Cardiac muscle cell (in vitro differentiated cells and primary cell): ENCODE results near the gene FDX1. TPM values are rescaled to one million over a fixed set of nuclear protein-coding genes. Genes with fewer than 3 reads are reported as not detected.
A peak's percentile ranks its signal among the peaks of the same experiment; 100 is the strongest.
"Not testable (repeated sequence)": the region's sequence is repeated elsewhere in the genome, so short reads cannot be mapped to it uniquely, and the experiment has no call there.

Source experiments
- DNase-seq, 2 donors: peaks; one replicate each; pipeline versions ENCODE4 v3.0.0 to v3.0.0-alpha.2; 2010 to 2017; ENCODE audit warnings: low read depth in 1 of 2, low spot score in 1 of 2
- H3K27ac ChIP-seq: fragments of 200-600 bp; sonication (generic); 2 replicates; pipeline ENCODE4 v1.5.1; 2016
- H3K27me3 ChIP-seq: fragments of 200-600 bp; sonication (generic); 2 replicates; pipeline ENCODE4 v1.6.0; 2016; ENCODE audit warnings: control low read depth
- H3K36me3 ChIP-seq: fragments of 200-600 bp; sonication (generic); 2 replicates; pipeline ENCODE4 v1.5.1; 2016; ENCODE audit warnings: control low read depth
- H3K4me1 ChIP-seq: fragments of 200-600 bp; sonication (generic); 2 replicates; pipeline ENCODE4 v1.8.1; 2017; ENCODE audit warnings: low read depth, mild to moderate bottlenecking, mixed run types
- H3K4me3 ChIP-seq: fragments of 200-600 bp; sonication (generic); 2 replicates; pipeline ENCODE4 v1.5.1; 2016; ENCODE audit warnings: mild to moderate bottlenecking
- H3K9me3 ChIP-seq: fragments of 200-600 bp; sonication (generic); 2 replicates; pipeline ENCODE4 v1.5.1; 2017; ENCODE audit warnings: low read depth, mild to moderate bottlenecking, control low read depth
- polyA plus RNA-seq: library from polyadenylated mRNA; unstranded; fragments of >200 nt; fragmentation: Nextera tagmentation; extraction: Ambion mirVana; gene quantifications from 2 replicates; pipeline ENCODE4 v1.2.1, GENCODE V29; 2016
- total RNA-seq: library from RNA; depleted of rRNA; stranded (reverse); fragments of >200 nt; gene quantifications from 2 replicates; pipeline ENCODE4 v1.2.3, GENCODE V29; 2016
- TF ChIP-seq, protein P1 (sequence below): IDR thresholded peaks from 2 replicates; pipeline ENCODE4 v1.5.1; 2012; ENCODE audit warnings: low read depth, mild to moderate bottlenecking, low read length

FDX1 gene, protein sequence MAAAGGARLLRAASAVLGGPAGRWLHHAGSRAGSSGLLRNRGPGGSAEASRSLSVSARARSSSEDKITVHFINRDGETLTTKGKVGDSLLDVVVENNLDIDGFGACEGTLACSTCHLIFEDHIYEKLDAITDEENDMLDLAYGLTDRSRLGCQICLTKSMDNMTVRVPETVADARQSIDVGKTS
- 20.0 and 24.1 TPM in 2 replicates for total RNA-seq
- 27.5 and 30.0 TPM in 2 replicates for polyA plus RNA-seq

DNA sequence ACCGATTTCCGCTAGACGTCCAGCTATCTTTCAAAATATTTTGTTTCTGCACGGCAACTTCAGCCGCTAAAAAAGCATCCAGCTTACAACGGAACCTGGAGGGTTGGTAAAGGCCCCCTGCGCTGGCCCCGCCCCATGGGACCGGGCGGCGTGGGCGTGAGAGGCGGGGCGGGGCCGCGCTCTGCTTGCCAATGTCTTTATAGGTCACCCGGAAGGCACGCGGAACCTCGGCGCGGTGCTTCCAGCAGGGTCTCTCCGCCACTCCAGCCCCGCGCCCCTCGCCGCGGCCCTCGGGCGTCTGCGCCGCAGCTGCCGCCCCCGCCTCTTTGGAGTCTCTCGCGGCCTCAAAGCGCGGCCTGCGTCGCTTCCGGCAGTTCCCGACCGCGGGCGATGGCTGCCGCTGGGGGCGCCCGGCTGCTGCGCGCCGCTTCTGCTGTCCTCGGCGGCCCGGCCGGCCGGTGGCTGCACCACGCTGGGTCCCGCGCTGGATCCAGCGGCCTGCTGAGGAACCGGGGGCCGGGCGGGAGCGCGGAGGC is at the start of gene FDX1:
TSS of gene FDX1 (plus strand) at position 218 of the 536 bp plus-strand sequence. CDS start at position 391, 173 bp downstream.
- Histone ChIP-seq H3K4me3 (peak within 1 kb of the TSS; percentile 70), H3K4me1 (peaks cover 13% of the 10 kb centered on the region), H3K27ac (peak within 1 kb of the TSS; percentile 94), H3K9me3 (no peaks in the 10 kb centered on the region), H3K27me3 (no peaks in the 10 kb centered on the region), H3K36me3 (no peaks in the 10 kb centered on the region)
- peak; percentile 90 to 97 for DNase-seq
- TF ChIP-seq, protein P1, sequence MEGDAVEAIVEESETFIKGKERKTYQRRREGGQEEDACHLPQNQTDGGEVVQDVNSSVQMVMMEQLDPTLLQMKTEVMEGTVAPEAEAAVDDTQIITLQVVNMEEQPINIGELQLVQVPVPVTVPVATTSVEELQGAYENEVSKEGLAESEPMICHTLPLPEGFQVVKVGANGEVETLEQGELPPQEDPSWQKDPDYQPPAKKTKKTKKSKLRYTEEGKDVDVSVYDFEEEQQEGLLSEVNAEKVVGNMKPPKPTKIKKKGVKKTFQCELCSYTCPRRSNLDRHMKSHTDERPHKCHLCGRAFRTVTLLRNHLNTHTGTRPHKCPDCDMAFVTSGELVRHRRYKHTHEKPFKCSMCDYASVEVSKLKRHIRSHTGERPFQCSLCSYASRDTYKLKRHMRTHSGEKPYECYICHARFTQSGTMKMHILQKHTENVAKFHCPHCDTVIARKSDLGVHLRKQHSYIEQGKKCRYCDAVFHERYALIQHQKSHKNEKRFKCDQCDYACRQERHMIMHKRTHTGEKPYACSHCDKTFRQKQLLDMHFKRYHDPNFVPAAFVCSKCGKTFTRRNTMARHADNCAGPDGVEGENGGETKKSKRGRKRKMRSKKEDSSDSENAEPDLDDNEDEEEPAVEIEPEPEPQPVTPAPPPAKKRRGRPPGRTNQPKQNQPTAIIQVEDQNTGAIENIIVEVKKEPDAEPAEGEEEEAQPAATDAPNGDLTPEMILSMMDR, result peak; percentile 37

DNA sequence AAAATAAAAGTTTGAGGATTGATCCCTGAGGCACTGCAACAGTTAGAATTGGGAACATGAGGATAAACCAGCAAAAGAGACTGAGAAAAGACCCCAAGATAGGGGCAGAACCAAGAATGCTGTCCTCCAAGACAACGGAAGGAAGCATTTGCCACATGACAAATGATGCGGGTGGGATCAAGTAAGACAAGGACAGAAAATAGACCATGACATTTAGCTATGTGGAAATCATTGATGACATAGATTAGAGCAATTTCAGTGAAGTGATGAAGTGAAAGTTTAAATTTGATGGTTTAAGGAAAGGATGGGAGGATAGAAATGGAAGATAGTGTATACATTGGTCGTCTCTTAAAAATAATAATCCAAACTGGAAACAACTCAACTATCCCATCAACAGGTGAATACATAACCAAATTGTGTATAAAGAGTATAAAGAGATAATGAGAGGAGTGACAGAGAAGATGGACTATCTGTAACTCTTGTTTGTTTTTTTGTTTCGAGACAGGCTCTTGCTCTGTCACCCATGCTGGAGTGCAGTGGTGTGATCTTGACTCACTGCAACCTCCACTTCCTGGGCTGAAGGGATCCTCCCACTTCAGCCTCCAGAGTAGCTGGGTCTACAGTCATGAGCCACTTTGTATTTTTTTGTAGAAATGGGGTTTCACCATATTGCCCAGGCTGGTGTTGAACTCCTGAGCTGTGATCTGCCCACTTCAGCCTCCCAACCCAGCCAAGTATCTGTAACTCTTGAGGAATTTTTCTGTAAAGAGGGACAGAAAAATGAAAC is 48.7 kb upstream of the FDX1 start:
- no peak overlapping the region for H3K27ac ChIP-seq
- no peaks in the 10 kb centered on the region for H3K27me3 ChIP-seq
- TF ChIP-seq, protein P1, result no peak
- H3K4me1 ChIP-seq, result peaks cover 9% of the 10 kb centered on the region
- no peak for DNase-seq
- H3K4me3 ChIP-seq, result no peak overlapping the region
- no peaks in the 10 kb centered on the region for H3K9me3 ChIP-seq
- H3K36me3 ChIP-seq, result no peaks in the 10 kb centered on the region

DNA sequence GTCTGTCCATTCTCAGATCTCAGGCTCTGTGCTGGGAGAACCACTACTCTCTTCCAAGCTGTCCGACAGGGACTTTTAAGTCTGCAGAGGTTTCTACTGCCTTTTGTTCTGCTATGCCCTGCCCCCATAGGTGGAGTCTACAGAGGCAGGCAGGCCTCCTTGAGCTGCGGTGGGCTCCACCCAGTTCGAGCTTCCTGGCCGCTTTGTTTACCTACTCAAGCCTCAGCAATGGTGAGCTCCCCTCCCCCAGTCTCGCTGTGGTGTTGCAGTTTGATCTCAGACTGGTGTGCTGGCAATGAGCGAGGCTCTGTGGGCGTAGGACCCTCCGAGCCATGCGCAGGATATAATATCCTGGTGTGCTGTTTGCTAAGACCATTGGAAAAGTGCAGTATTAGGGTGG is 41.5 kb upstream of the FDX1 start:
- not testable (repeated sequence) for H3K4me1 ChIP-seq, H3K27ac ChIP-seq

DNA sequence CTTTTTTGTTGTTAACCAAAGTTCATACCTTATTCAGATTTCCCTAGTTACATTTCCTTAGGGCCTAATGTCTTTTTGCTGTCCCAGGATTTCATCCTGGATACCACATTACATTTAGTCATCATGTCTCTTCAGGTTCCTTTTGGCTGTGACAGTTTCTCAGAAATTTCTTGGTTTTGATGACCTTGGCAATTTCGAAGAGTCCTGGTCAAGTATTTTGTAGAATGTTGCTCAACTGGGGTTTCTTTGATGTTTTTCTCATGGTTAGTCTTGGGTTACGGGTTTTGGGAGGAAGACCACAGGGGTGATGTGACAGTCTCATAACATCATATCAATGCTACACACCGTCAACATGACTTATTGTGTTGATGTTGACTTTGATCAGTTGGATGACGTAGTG is 39.8 kb upstream of the FDX1 start:
- TF ChIP-seq, protein P1, result no peak
- DNase-seq, result no peak
- Histone ChIP-seq H3K4me3 (no peak overlapping the region), H3K9me3 (no peaks in the 10 kb centered on the region), H3K27me3 (no peaks in the 10 kb centered on the region), H3K4me1 (no peaks in the 10 kb centered on the region), H3K36me3 (no peaks in the 10 kb centered on the region), H3K27ac (no peak overlapping the region)

More for the DNA sequence above, 41.5 kb upstream of the FDX1 start:
- H3K4me3 ChIP-seq, H3K9me3 ChIP-seq, DNase-seq, H3K27me3 ChIP-seq, H3K36me3 ChIP-seq: not testable (repeated sequence)

DNA sequence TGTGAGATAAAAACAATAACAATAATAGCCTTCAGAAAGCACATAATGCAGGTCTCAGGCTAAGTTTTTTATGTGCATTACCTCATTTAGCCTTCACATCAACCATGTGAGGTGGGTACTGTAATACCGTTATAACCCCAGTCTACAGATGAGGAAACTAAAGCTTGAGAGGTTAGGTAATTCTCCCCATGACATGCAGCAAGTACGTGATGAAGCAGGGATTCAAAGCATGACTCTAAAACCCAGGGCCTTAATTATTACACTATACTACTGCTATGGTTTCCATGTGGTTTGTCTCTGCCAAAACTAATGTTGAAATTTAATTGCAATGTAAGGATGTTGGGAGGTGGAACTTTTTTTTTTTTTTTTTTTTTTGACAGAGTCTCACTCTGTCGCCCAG is 37.7 kb upstream of the FDX1 start:
- Histone ChIP-seq H3K9me3 (no peaks in the 10 kb centered on the region), H3K36me3 (no peaks in the 10 kb centered on the region), H3K27me3 (no peaks in the 10 kb centered on the region), H3K27ac (no peak overlapping the region), H3K4me3 (no peak overlapping the region), H3K4me1 (no peaks in the 10 kb centered on the region)
- TF ChIP-seq, protein P1, result no peak
- DNase-seq, result no peak

DNA sequence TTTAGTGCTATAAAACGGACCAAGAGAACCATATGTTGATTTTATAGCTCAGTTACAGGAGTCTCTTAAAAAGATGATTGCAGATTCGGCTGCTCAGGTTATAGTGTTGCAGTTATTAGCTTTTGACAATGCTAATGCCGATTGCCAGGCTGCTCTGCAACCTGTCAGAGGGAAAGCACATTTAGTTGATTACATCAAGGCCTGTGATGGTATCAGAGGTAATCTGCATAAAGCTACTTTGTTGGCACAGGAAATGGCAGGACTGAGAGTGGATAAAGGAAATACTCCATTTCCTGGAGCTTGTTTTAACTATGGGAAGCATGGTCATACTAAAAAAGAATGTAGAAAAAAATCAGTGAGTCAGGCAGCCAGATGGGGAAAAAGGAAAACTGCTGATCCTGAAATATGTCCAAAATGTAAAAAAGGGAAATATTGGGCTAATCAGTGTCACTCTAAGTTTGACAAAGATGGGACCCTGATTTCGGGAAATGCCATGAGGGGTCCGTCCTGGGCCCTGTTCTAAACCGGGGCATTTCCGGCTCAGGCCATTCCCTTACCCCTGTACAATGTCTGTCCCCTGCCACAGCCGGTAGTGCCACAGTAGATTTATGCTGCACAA is 32.0 kb upstream of the FDX1 start:
- not testable (repeated sequence) for H3K36me3 ChIP-seq, H3K27ac ChIP-seq, DNase-seq, H3K4me3 ChIP-seq, H3K27me3 ChIP-seq, H3K4me1 ChIP-seq, H3K9me3 ChIP-seq

DNA sequence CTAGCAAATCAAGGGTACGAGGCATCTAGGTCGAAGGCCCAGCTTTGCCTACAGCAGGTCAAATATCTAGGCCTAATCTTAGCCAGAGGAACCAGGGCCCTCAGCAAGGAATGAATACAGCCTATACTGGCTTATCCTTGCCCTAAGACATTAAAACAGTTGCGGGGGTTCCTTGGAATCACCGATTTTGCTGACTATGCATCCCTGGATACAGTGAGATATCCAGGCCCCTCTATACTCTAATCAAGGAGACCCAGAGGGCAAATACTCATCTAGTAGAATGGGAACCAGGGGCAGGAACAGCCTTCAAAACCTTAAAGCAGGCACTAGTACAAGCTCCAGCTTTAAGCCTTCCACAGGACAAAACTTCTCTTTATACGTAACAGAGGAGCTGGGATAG is 26.2 kb upstream of the FDX1 start:
- not testable (repeated sequence) for DNase-seq, H3K27ac ChIP-seq

DNA sequence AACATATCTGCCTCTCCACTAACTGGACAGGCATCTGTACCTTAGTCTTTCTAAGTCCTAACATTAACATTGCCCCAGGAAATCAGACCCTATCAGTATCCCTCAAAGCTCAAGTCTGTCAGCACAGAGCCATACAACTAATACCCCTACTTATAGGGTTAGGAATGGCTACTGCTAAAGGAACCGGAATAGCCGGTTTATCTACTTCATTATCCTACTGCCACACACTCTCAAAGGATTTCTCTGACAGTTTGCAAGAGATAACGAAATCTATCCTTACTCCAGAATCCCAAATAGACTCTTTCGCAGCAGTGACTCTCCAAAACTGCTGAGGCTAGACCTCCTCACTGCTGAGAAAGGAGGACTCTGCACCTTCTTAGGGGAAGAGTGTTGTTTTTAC is 24.1 kb upstream of the FDX1 start:
- H3K4me3 ChIP-seq, H3K27me3 ChIP-seq, H3K27ac ChIP-seq, H3K9me3 ChIP-seq, H3K36me3 ChIP-seq, DNase-seq, H3K4me1 ChIP-seq: not testable (repeated sequence)

More for the DNA sequence above, 26.2 kb upstream of the FDX1 start:
- H3K4me3 ChIP-seq, H3K4me1 ChIP-seq, H3K9me3 ChIP-seq, H3K36me3 ChIP-seq, H3K27me3 ChIP-seq: not testable (repeated sequence)
